PC-3 (cell line): ENCODE measurements around the gene SIN3B.

Source experiments
- CTCF ChIP-seq: fragments of 300-600 bp; sonication (generic); conservative IDR thresholded peaks from 2 replicates; pipeline ENCODE4 v1.5.1; 2017; ENCODE audit warnings: antibody characterized with exemption, low read depth, mild to moderate bottlenecking, low read length
- EZH2phosphoT487 ChIP-seq: fragments of 300-600 bp; sonication (generic); IDR thresholded peaks from 2 replicates; pipeline ENCODE4 v1.6.1; 2018; ENCODE audit warnings: mild to moderate bottlenecking, antibody characterized with exemption, low read length, borderline replicate concordance

DNA sequence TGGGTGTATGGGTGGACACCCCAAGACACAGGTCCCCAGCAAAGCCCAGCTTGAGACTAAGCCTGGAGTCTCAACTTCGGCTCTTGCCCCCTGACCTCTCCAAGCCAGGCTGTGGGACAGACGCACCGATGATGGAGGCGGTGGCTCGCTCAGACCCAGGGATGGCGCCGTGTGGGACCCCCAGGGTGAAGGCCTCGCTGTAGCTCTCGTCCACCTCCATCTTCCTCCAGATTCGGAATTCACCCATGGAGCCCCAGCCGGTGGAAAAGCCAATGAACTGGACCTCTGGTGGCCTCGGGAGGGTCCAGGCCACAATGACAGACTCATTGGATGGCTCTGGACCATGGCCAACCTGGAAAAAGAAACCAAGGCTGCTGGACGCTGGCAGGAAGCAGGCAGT is 98.7 kb downstream of the SIN3B start:
- TF ChIP-seq CTCF: no peak
- no peak for TF ChIP-seq EZH2phosphoT487
